IMR-90 (cell line): ENCODE measurements around the gene CLEC5A.
"Not testable (repeated sequence)": the region's sequence is repeated elsewhere in the genome, so short reads cannot be mapped to it uniquely, and the experiment has no call there.

ENCODE experiments used
- MXI1 ChIP-seq: IDR thresholded peaks from 2 replicates; pipeline ENCODE4 v1.6.1; 2012; ENCODE audit warnings: low read depth, mild to moderate bottlenecking, low read length, moderate library complexity, borderline replicate concordance
- POLR2A ChIP-seq: IDR thresholded peaks from 2 replicates; pipeline ENCODE4 v1.6.1; 2012; ENCODE audit warnings: mild to moderate bottlenecking, low read depth, low read length
- TF ChIP-seq, protein P1 (sequence below): conservative IDR thresholded peaks from 2 replicates; pipeline ENCODE4 v1.5.1; 2012; ENCODE audit warnings: mild to moderate bottlenecking, low read depth, low read length, improper control_type of control experiment

DNA sequence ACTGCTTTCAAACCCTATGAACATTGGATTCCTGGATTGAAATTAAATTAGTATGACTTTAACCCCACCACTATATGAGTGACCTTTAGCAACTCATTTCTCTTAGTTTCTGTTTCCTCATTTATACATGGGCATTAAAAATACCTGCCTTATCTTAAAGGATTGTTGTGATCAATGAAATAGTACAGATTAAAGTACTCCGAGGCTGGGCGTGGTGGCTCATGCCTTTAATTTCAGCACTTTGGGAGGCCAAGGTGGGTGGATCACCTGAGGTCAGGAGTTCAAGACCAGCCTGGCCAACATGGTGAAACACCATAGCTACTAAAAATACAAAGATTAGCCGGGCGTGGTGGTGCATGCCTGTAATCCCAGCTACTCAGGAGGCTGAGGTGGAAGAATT, 41.0 kb upstream of the CLEC5A start:
- TF ChIP-seq, protein P1, sequence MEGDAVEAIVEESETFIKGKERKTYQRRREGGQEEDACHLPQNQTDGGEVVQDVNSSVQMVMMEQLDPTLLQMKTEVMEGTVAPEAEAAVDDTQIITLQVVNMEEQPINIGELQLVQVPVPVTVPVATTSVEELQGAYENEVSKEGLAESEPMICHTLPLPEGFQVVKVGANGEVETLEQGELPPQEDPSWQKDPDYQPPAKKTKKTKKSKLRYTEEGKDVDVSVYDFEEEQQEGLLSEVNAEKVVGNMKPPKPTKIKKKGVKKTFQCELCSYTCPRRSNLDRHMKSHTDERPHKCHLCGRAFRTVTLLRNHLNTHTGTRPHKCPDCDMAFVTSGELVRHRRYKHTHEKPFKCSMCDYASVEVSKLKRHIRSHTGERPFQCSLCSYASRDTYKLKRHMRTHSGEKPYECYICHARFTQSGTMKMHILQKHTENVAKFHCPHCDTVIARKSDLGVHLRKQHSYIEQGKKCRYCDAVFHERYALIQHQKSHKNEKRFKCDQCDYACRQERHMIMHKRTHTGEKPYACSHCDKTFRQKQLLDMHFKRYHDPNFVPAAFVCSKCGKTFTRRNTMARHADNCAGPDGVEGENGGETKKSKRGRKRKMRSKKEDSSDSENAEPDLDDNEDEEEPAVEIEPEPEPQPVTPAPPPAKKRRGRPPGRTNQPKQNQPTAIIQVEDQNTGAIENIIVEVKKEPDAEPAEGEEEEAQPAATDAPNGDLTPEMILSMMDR: not testable (repeated sequence)
- not testable (repeated sequence) for TF ChIP-seq POLR2A, MXI1
